ENCODE results near the gene CDKN2AIP.

Gene CDKN2AIP, protein sequence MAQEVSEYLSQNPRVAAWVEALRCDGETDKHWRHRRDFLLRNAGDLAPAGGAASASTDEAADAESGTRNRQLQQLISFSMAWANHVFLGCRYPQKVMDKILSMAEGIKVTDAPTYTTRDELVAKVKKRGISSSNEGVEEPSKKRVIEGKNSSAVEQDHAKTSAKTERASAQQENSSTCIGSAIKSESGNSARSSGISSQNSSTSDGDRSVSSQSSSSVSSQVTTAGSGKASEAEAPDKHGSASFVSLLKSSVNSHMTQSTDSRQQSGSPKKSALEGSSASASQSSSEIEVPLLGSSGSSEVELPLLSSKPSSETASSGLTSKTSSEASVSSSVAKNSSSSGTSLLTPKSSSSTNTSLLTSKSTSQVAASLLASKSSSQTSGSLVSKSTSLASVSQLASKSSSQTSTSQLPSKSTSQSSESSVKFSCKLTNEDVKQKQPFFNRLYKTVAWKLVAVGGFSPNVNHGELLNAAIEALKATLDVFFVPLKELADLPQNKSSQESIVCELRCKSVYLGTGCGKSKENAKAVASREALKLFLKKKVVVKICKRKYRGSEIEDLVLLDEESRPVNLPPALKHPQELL

DNA sequence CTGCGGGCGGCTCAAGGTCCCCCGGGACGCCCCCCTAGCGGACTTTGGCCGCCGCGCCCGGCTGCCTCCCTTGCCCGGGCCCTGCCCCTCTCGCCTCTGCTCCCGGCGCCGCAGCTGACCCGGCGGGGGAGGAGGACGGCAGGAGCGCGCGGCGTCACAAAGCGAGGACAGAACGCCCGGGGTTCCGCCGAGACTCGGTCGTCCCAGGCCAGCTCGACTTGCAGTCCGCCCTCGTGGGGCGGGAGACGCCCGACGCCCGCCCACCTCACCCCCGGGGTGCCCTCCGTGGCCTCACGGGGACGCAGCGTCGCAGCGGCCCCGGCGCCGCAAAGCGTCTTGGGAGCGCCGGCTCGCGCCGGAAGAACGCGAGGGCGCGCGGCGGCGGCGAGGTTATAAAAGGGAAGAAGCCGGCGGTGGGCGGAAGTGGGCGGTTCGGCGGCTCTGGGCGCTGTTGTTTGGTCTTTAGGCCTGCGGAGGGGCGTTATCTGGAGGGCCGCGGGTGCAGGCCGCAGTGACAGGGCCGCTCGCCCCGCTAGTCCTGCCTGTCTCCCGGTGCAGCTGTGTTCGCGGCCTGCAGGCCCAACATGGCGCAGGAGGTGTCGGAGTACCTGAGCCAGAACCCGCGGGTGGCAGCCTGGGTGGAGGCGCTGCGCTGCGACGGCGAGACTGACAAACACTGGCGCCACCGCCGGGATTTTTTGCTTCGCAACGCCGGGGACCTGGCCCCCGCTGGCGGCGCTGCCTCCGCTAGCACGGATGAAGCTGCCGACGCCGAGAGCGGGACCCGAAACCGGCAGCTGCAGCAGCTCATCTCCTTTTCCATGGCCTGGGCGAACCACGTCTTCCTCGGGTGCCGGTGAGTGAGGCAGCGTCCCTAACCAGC is at the start of gene CDKN2AIP:
TSS of gene CDKN2AIP (plus strand) at position 423 of the 883 bp plus-strand sequence. CDS start at position 585, 162 bp downstream.
- DNase-seq (ENCODE audit: low read depth), result peak; percentile 72

DNA sequence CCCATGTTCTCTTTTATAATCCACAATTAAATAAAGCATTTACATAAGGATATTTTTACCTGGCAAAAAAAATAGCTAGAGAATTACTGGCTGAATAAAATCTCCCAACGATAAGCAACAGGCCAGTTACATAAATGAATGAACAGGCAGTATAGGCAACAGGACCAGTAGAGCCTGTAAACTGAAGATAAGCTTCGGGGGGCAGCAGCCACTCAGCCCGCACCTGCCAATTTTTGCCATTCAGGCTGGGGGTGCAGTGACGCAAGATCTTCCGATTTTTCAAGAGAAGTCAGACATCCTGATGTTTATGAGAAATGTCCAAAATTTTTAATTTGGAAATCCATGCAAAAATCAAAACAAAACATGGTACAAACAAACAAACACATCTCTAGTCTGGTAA is 49.0 kb upstream of the CDKN2AIP start:
- DNase-seq (ENCODE audit: low read depth), result no peak

- DNase-seq (ENCODE audit: low read depth), result no peak
Observed at GRCh38 chr4:183396227-183396637, 48.2 kb upstream of the CDKN2AIP start.

- no peak for DNase-seq (ENCODE audit: low read depth)
Observed at GRCh38 chr4:183397741-183398297, 46.6 kb upstream of the CDKN2AIP start.

GRCh38 chr4:183398298-183399125 is 45.9 kb upstream of the CDKN2AIP start:
- no peak for DNase-seq (ENCODE audit: low read depth)

- no peak for DNase-seq (ENCODE audit: low read depth)
Observed at GRCh38 chr4:183399126-183399522, 45.3 kb upstream of the CDKN2AIP start.

- DNase-seq (ENCODE audit: low read depth), result no peak
Observed at GRCh38 chr4:183399616-183400015, 44.8 kb upstream of the CDKN2AIP start.

- DNase-seq (ENCODE audit: low read depth), result no peak
Observed at GRCh38 chr4:183400035-183400434, 44.4 kb upstream of the CDKN2AIP start.

GRCh38 chr4:183401473-183401872 is 43.0 kb upstream of the CDKN2AIP start:
- DNase-seq (ENCODE audit: low read depth), result no peak

GRCh38 chr4:183402771-183403170 is 41.7 kb upstream of the CDKN2AIP start:
- DNase-seq (ENCODE audit: low read depth), result no peak

GRCh38 chr4:183403486-183403885 is 41.0 kb upstream of the CDKN2AIP start:
- DNase-seq (ENCODE audit: low read depth), result no peak

GRCh38 chr4:183403961-183404360 is 40.5 kb upstream of the CDKN2AIP start:
- no peak for DNase-seq (ENCODE audit: low read depth)

DNA sequence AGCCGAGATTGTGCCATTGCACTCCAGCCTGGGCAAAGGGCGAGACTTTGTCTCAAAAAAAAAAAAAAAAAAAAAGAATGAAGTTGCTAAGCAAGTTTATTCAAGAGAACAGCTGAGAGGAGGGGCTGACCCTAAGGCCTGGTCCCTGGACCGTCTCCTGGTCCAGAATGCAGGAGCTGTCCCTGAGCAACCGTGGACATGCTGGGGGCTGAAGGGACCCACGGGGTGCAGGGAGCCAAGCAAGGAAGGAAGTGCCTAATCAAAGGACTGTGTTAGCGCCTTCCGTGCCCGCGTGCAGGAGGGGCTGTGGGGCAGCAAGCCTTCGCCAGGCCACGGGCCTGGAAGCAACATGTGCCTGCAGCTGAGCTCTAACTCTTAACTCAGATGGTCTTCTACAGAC is 39.1 kb upstream of the CDKN2AIP start:
- no peak for DNase-seq (ENCODE audit: low read depth)

DNA sequence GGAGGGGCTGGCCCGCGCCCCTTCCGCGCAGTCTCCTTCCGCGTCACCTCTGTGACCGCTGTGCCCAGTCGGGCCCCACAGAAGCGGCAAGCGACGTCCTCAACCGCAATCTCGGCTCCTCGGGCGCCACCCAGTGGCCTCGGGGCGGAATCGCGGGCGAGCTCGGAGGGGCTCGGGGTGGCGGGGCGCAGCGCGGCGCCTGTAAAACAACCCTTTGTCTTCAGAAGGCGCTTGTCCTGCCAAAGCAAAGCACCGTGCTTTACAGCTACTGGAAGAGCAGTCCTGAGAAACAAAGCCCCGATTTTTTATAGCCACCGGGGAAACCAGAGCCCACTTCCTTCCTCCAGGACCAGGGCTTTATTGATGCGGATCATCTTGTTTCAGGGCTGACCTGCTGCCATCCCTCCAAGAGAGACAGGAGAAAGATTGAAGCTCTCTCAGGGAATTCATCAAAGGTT is 37.3 kb upstream of the CDKN2AIP start:
- no peak for DNase-seq (ENCODE audit: low read depth)

DNA sequence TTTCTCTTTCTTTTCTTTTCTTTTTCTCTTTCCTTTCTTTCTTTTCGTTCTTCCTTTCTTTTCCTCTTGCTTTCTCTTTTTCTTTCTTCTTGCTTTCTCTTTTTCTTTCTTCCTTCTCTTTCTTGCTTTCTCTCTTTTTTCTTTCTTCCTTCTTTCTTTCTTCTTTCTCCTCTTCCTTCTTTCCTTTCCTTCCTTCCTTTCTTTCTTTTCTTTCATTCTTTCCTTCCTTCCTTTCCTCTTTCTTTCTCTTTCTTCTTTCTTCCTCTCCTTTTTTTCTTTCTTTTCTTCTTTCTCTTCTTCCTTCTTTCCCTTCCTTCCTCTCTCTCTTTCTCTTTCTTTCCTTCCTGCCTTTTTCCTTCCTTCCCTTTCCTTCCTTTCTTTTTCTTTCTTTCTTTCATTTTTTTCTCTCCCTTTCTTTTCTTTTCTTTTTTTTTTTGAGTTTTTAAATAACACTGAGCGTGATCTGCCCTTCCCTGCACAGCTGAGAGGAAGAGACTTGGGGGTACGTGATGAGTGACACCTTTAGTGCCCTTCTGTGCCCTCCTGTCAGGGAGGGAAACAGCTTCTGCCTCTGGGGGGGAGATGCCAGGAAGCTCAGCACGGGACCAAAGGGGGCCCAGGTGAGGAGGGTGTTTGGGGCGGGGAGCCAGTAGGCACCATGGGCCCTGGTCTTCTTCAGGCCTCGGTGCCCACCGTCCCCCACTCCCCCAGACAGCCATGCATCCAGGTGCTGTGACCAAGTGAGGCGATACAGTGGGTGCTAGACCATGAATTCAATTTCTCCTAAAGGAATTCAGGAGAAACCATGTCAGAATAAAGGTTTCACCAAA is 36.6 kb upstream of the CDKN2AIP start:
- no peak for DNase-seq (ENCODE audit: low read depth)

DNA sequence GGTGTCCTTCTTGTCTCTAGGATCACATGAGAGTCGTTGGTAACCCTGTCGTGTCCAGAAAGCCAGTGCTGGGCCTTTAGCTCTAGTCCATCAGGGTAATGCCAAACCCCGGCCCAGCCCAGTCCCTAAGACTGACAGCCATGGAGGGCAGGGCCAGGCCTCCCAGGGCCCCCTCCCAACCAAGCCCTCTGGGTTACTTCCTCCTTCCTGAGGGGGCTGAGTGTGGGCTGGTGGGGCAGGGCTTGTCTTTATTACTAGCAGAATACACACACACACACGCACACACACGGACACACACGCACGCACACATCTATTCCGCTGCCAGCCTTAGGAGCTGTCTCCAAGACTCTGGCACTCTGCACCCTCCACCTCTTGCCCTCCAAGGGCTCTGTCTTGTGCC is 35.6 kb upstream of the CDKN2AIP start:
- no peak for DNase-seq (ENCODE audit: low read depth)

GRCh38 chr4:183409483-183409882 is 35.0 kb upstream of the CDKN2AIP start:
- DNase-seq (ENCODE audit: low read depth), result no peak

GRCh38 chr4:183409934-183410333 is 34.5 kb upstream of the CDKN2AIP start:
- no peak for DNase-seq (ENCODE audit: low read depth)

- DNase-seq (ENCODE audit: low read depth), result no peak
Observed at GRCh38 chr4:183411291-183411861, 33.1 kb upstream of the CDKN2AIP start.

GRCh38 chr4:183412821-183413220 is 31.6 kb upstream of the CDKN2AIP start:
- DNase-seq (ENCODE audit: low read depth), result no peak

All from GM04503 (cell line).